IMR-90 (cell line): ENCODE data around the gene ATP6AP1. TPM values are rescaled to one million over a fixed set of nuclear protein-coding genes. Genes with fewer than 3 reads are reported as not detected.

Source experiments
- ATAC-seq: fragments of 200-7000 bp; cut with Tn5 transposase; 2 replicates; pipeline ENCODE4 v1.9.1; 2020; ENCODE audit warnings: low read depth, mild to moderate bottlenecking, moderate library complexity
- BruUV-seq: library from RNA; stranded (reverse); fragments of 400-500 nt; replicated peaks from 2 replicates; lab custom pipeline; 2021; lab: Mats Ljungman, UMichigan
- CTCF ChIA-PET: fragments of 300-600 bp; formaldehyde crosslinking; extraction: SDS; loops from one replicate; lab custom pipeline; 2021; ENCODE audit warnings: antibody characterized with exemption; lab: Yijun Ruan, JAX
- POLR2A ChIA-PET: fragments of 300-600 bp; sonication (Branson Sonifier 250); formaldehyde crosslinking; loops from one replicate; lab custom pipeline; 2022; ENCODE audit warnings: antibody characterized with exemption; ENCODE audit not compliant: unreplicated experiment; lab: Charles Lee
- DNase-seq: peaks from one replicate; pipeline ENCODE4 v3.0.0; 2013
- H2AFZ ChIP-seq: replicated peaks from 2 replicates; pipeline ENCODE3; 2013; ENCODE audit warnings: low read length, mild to moderate bottlenecking; ENCODE audit not compliant: poor library complexity
- H2AK5ac ChIP-seq: 2 replicates; pipeline ENCODE4 v1.6.1; 2013; ENCODE audit warnings: low read depth, low read length, inconsistent platforms
- H2AK9ac ChIP-seq: replicated peaks from 2 replicates; pipeline ENCODE3; 2013; ENCODE audit warnings: mild to moderate bottlenecking, low read depth, low read length, moderate library complexity; ENCODE audit not compliant: poor library complexity
- H2BK120ac ChIP-seq: 2 replicates; pipeline ENCODE4 v1.6.1; 2013; ENCODE audit warnings: low read depth, low read length, inconsistent platforms
- H2BK15ac ChIP-seq: 3 replicates; pipeline ENCODE4 v1.6.1; 2013; ENCODE audit warnings: low read depth, low read length, inconsistent platforms
- H2BK20ac ChIP-seq: 2 replicates; pipeline ENCODE4 v1.6.1; 2013; ENCODE audit warnings: low read depth, mild to moderate bottlenecking, inconsistent platforms, low read length, moderate library complexity
- H2BK5ac ChIP-seq: 2 replicates; pipeline ENCODE4 v1.6.1; 2013; ENCODE audit warnings: mild to moderate bottlenecking, low read depth, low read length, inconsistent platforms; ENCODE audit not compliant: poor library complexity, severe bottlenecking
- H3K14ac ChIP-seq: replicated peaks from 2 replicates; pipeline ENCODE4 v1.6.1; 2013; ENCODE audit warnings: low read depth, low read length, inconsistent platforms
- H3K18ac ChIP-seq: 2 replicates; pipeline ENCODE4 v1.6.1; 2013; ENCODE audit warnings: low read depth, low read length, control low read depth
- H3K23ac ChIP-seq: 2 replicates; pipeline ENCODE4 v1.6.1; 2013; ENCODE audit warnings: low read depth, low read length, inconsistent platforms
- H3K27ac ChIP-seq: 2 replicates; pipeline ENCODE4 v1.5.1; 2013; ENCODE audit warnings: mild to moderate bottlenecking, control low read depth, low read length; ENCODE audit not compliant: insufficient read depth
- H3K27me3 ChIP-seq: 2 replicates; pipeline ENCODE4 v1.6.1; 2013; ENCODE audit warnings: low read length; ENCODE audit not compliant: control insufficient read depth, insufficient read depth
- H3K36me3 ChIP-seq: 2 replicates; pipeline ENCODE4 v1.6.1; 2013; ENCODE audit warnings: low read length, mixed read lengths; ENCODE audit not compliant: control insufficient read depth, insufficient read depth
- H3K4ac ChIP-seq: 2 replicates; pipeline ENCODE4 v1.6.1; 2013; ENCODE audit warnings: low read depth, low read length, inconsistent platforms
- H3K4me1 ChIP-seq: 2 replicates; pipeline ENCODE4 v1.6.1; 2013; ENCODE audit warnings: low read length, mixed read lengths; ENCODE audit not compliant: control insufficient read depth, insufficient read depth
- H3K4me2 ChIP-seq: 2 replicates; pipeline ENCODE4 v1.6.1; 2013; ENCODE audit warnings: low read depth, mild to moderate bottlenecking, control low read depth, low read length, moderate library complexity
- H3K4me3 ChIP-seq: 2 replicates; pipeline ENCODE4 v1.5.1; 2013; ENCODE audit warnings: low read depth, mild to moderate bottlenecking, control low read depth, low read length, moderate library complexity; ENCODE audit not compliant: insufficient read depth
- H3K56ac ChIP-seq: 2 replicates; pipeline ENCODE4 v1.6.1; 2013; ENCODE audit warnings: low read length, inconsistent platforms; ENCODE audit not compliant: insufficient read depth; ENCODE audit errors: extremely low read depth
- H3K79me1 ChIP-seq, 2 experiments: 2 replicates each; pipeline ENCODE4 v1.6.1; 2013; ENCODE audit warnings: low read length in 2 of 2, inconsistent platforms in 1 of 2, low read depth in 1 of 2
- H3K9ac ChIP-seq: 2 replicates; pipeline ENCODE4 v1.6.1; 2013; ENCODE audit warnings: low read depth, low read length, control low read depth
- H3K9me1 ChIP-seq: 2 replicates; pipeline ENCODE4 v1.6.1; 2013; ENCODE audit warnings: low read length, inconsistent platforms; ENCODE audit not compliant: insufficient read depth
- H3K9me3 ChIP-seq: 2 replicates; pipeline ENCODE4 v1.6.1; 2013; ENCODE audit warnings: low read length; ENCODE audit not compliant: control insufficient read depth, insufficient read depth
- H4K20me1 ChIP-seq: 2 replicates; pipeline ENCODE4 v1.6.1; 2013; ENCODE audit warnings: low read length, inconsistent platforms; ENCODE audit not compliant: insufficient read depth
- H4K5ac ChIP-seq: 2 replicates; pipeline ENCODE4 v1.6.1; 2013; ENCODE audit warnings: mild to moderate bottlenecking, low read depth, low read length, control low read depth
- H4K8ac ChIP-seq, 2 experiments: 2 replicates each; pipeline ENCODE4 v1.6.1; 2013; ENCODE audit warnings: low read depth in 2 of 2, low read length in 2 of 2, control low read depth in 1 of 2, inconsistent platforms in 1 of 2
- H4K91ac ChIP-seq: 2 replicates; pipeline ENCODE4 v1.6.1; 2013; ENCODE audit warnings: low read depth, low read length, inconsistent platforms; ENCODE audit not compliant: insufficient read depth
- BHLHE40 ChIP-seq: fragments of 150-350 bp; IDR thresholded peaks from 2 replicates; pipeline ENCODE4 v1.6.1; 2016; ENCODE audit warnings: mild to moderate bottlenecking, low read depth, low read length
- CEBPB ChIP-seq: IDR thresholded peaks from 2 replicates; pipeline ENCODE4 v1.6.1; 2012; ENCODE audit warnings: low read depth, low read length, improper control_type of control experiment
- CTCF ChIP-seq: conservative IDR thresholded peaks from 2 replicates; pipeline ENCODE4 v1.5.1; 2012; ENCODE audit warnings: mild to moderate bottlenecking, low read depth, low read length, improper control_type of control experiment
- MAZ ChIP-seq: IDR thresholded peaks from 2 replicates; pipeline ENCODE4 v1.6.1; 2012; ENCODE audit warnings: low read depth, mild to moderate bottlenecking, low read length, improper control_type of control experiment, moderate library complexity, borderline replicate concordance
- MXI1 ChIP-seq: IDR thresholded peaks from 2 replicates; pipeline ENCODE4 v1.6.1; 2012; ENCODE audit warnings: low read depth, mild to moderate bottlenecking, low read length, moderate library complexity, borderline replicate concordance
- NFE2L2 ChIP-seq: fragments of 150-350 bp; IDR thresholded peaks from 2 replicates; pipeline ENCODE4 v1.6.1; 2016; ENCODE audit warnings: low read depth, mild to moderate bottlenecking, low read length
- POLR2A ChIP-seq: IDR thresholded peaks from 2 replicates; pipeline ENCODE4 v1.6.1; 2012; ENCODE audit warnings: mild to moderate bottlenecking, low read depth, low read length
- RFX5 ChIP-seq: IDR thresholded peaks from 2 replicates; pipeline ENCODE4 v1.8.0; 2012; ENCODE audit warnings: low read depth, mild to moderate bottlenecking, low read length, moderate library complexity
- whole genome bisulfite sequencing, 2 experiments: methylation state at CpG; one replicate each; pipeline versions ENCODE4 v1.1.5 to v1.1.7; 2013; ENCODE audit warnings: missing lambda C conversion rate in 2 of 2; ENCODE audit not compliant: insufficient read length in 1 of 2; ENCODE audit errors: extremely low coverage in 2 of 2; 5-methylcytosine and 5-hydroxymethylcytosine counted together
- dilution Hi-C: fragments of 300-500 bp; cut with HindIII; formaldehyde crosslinking; loops from one replicate; pipeline ENCODE4 v1.14.3; 2018; ENCODE audit warnings: low sequenced_read_pairs; ENCODE audit not compliant: unreplicated experiment
- in situ Hi-C: fragments of 300-500 bp; cut with MboI; formaldehyde crosslinking; loops from 3 replicates; pipeline ENCODE4 v1.14.3; 2019; ENCODE audit warnings: low sequenced_read_pairs, inconsistent platforms, mixed read lengths
- intact Hi-C: fragments of 100-400 bp; cut with micrococcal nuclease; formaldehyde crosslinking; loops from 2 replicates; pipeline ENCODE4 v1.10.0; 2022
- polyA plus RNA-seq, 3 experiments: library from polyadenylated mRNA; depleted of rRNA; stranded (reverse); fragments of >200 nt; gene quantifications; 2 replicates each; pipeline ENCODE4 v1.2.3, GENCODE V29; 2012; ENCODE audit warnings: low replicate concordance in 1 of 3
- total RNA-seq: library from RNA; depleted of rRNA; stranded (reverse); fragments of >200 nt; gene quantifications from 2 replicates; pipeline ENCODE4 v1.2.3, GENCODE V29; 2012

ATP6AP1 gene
- total and polyA plus RNA-seq, 2 of the 4 experiments (the other 2 are of a cell fraction), result 13.8 to 96.7 TPM

- CTCF ChIA-PET, result no interaction called here
- no TSS peak for BruUV-seq
- dilution Hi-C loops, result no loop called here
Measured at GRCh38 chrX:154432210-154432609, 3.7 kb downstream of the ATP6AP1 start.

More at GRCh38 chrX:154432210-154432609, 3.7 kb downstream of the ATP6AP1 start:
- Histone ChIP-seq H3K4me1 (peaks cover 2% of the 10 kb centered on the region; the same call in 1 of the 2 replicates), H3K9ac (no peak overlapping the region), H3K14ac (no peak overlapping the region), H4K91ac (no peak overlapping the region), H4K5ac (no peak overlapping the region), H3K79me1 (peaks cover 7 to 31% of the 10 kb centered on the region in 2 experiments), H3K27me3 (no peaks in the 10 kb centered on the region), H3K9me3 (no peaks in the 10 kb centered on the region), H3K4me2 (no peak overlapping the region), H2BK5ac (no peak overlapping the region), H3K56ac (no peak overlapping the region), H2AK9ac (no peak overlapping the region), H3K4me3 (no peak overlapping the region), H3K4ac (no peak overlapping the region), H3K36me3 (peaks cover 32% of the 10 kb centered on the region), H4K20me1 (peaks cover 7% of the 10 kb centered on the region), H2AK5ac (no peak overlapping the region), H3K27ac (no peak overlapping the region), H3K23ac (no peak overlapping the region), H2AFZ (no peak overlapping the region), H2BK120ac (no peak overlapping the region), H2BK15ac (no peak overlapping the region), H4K8ac (no peak overlapping the region), H3K18ac (no peak overlapping the region), H3K9me1 (peaks cover 3% of the 10 kb centered on the region; the same call in 1 of the 2 replicates), H2BK20ac (no peak overlapping the region)
- ATAC-seq (no peak), DNase-seq (no peak)
- intact Hi-C loops (no loop called here), in situ Hi-C loops (no loop called here)
- TF ChIP-seq CEBPB (no peak), MAZ (no peak), RFX5 (no peak), BHLHE40 (no peak), CTCF (no peak), NFE2L2 (no peak), MXI1 (no peak), POLR2A (no peak)
- POLR2A ChIA-PET, result no interaction called here
- no CpG with 5 or more reads among the region's 8 CpGs for WGBS, 2 experiments
